ENCODE results near the gene CTDNEP1.
A peak's percentile ranks its signal among the peaks of the same experiment; 100 is the strongest.

CTDNEP1 gene

GRCh38 chr17:7283471-7284216, 32.1 kb upstream of the CTDNEP1 start:
- TF ChIP-seq ZFX (IDR thresholded peaks at IDR 0.05; ENCODE audit: borderline replicate concordance) (no peak), CTCF (IDR thresholded peaks at IDR 0.05) (no peak)

GRCh38 chr17:7282752-7283321, 31.3 kb upstream of the CTDNEP1 start:
- TF ChIP-seq ZFX (IDR thresholded peaks at IDR 0.05; ENCODE audit: borderline replicate concordance) (no peak), CTCF (IDR thresholded peaks at IDR 0.05) (no peak)
- no peak overlapping the region for H3K27ac ChIP-seq

More at GRCh38 chr17:7283471-7284216, 32.1 kb upstream of the CTDNEP1 start:
- H3K27ac ChIP-seq = no peak overlapping the region

- no peak for TF ChIP-seq ZFX (IDR thresholded peaks at IDR 0.05; ENCODE audit: borderline replicate concordance)
- TF ChIP-seq CTCF (IDR thresholded peaks at IDR 0.05) = no peak
- H3K27ac ChIP-seq = no peak overlapping the region
These were observed 30.6 kb upstream of the CTDNEP1 start for GRCh38 chr17:7281953-7282751.

- no peak for TF ChIP-seq CTCF (IDR thresholded peaks at IDR 0.05)
- no peak for TF ChIP-seq ZFX (IDR thresholded peaks at IDR 0.05; ENCODE audit: borderline replicate concordance)
- peak within 1 kb of the TSS; percentile 69 for H3K27ac ChIP-seq
These were observed 29.8 kb upstream of the CTDNEP1 start, which contains the start of gene SLC2A4 for GRCh38 chr17:7281074-7281952. Gene SLC2A4, plus strand, starts transcription at chr17:7281718. Its CDS starts 217 bp downstream, at chr17:7281935.

- TF ChIP-seq CTCF (IDR thresholded peaks at IDR 0.05) = peak; percentile 86
- no peak for TF ChIP-seq ZFX (IDR thresholded peaks at IDR 0.05; ENCODE audit: borderline replicate concordance)
- H3K27ac ChIP-seq = peak overlapping the region; percentile 69
These were observed 29.1 kb upstream of the CTDNEP1 start for GRCh38 chr17:7280519-7281073.

GRCh38 chr17:7279448-7279847, 27.9 kb upstream of the CTDNEP1 start:
- no peak overlapping the region; the same call in 1 of the 2 replicates for H3K27ac ChIP-seq

More at GRCh38 chr17:7279448-7279847, 27.9 kb upstream of the CTDNEP1 start:
- TF ChIP-seq ZFX (IDR thresholded peaks at IDR 0.05; ENCODE audit: borderline replicate concordance) (no peak), CTCF (IDR thresholded peaks at IDR 0.05) (no peak)
